Hematopoietic multipotent progenitor cell (in vitro differentiated cells): ENCODE data around the gene C6orf132. TPM values are rescaled to one million over a fixed set of nuclear protein-coding genes. Genes with fewer than 3 reads are reported as not detected.
A peak's percentile ranks its signal among the peaks of the same experiment; 100 is the strongest.
"Not testable (repeated sequence)": the region's sequence is repeated elsewhere in the genome, so short reads cannot be mapped to it uniquely, and the experiment has no call there.

Experiments used
- DNase-seq, 3 donors: peaks; one replicate each; pipeline ENCODE4 v3.0.0-alpha.2; 2011 to 2015; ENCODE audit warnings: low read depth in 2 of 3, low spot score in 2 of 3
- total RNA-seq: library from RNA; depleted of rRNA; stranded (reverse); fragments of >200 nt; gene quantifications from one replicate; pipeline ENCODE4 v1.2.3, GENCODE V29; 2012

C6orf132 gene, protein sequence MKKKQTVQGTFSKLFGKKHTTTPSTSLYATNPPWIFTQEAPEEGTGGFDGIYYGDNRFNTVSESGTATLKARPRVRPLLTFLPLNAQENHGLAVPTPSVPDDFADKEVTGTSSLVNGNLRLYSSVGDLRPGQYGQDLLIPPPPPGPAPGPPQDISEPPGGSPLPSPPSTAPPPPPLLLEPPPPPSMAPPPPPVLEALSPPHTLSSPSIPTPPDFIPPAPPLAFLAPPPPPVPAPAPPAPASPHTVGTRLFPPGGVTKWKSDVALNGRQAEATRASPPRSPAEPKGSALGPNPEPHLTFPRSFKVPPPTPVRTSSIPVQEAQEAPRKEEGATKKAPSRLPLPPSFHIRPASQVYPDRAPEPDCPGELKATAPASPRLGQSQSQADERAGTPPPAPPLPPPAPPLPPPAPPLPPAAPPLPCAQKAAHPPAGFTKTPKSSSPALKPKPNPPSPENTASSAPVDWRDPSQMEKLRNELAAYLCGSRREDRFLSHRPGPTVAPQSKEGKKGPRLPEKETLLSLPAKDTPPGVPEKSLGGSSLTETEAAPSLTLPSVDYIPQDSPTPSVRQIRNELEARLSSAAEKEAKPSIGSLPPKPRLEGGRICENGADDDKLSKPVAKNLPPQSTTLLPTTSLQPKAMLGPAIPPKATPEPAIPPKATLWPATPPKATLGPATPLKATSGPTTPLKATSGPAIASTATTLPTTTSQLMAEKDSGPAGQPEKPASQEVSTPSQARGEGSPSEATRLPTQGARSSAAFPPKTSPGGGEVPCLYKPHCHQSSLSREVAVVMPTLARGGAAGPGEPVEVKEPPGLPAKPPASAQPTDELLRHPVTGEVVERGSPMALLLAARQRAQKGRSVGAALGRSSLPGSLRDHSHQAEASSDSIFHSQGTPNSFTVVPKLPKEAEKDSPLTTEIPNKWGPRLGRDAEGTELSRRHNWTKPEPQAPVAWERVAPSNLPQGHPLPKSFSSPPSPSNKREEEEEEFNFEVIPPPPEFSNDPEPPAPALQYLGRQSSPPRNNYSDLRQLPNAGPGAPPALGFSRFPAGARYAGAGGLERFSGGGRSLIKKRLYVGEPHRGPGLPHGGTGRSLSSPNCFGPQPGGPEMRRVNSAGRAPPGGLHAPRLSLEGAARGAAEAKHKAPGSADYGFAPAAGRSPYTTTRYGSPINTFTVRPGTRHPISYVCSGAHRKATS
- total RNA-seq = under 0.01 TPM

GRCh38 chr6:42142118-42142835 lies at the start of gene C6orf132:
C6orf132 (minus strand) TSS chr6:42142620; CDS start chr6:42142444, 176 bp downstream.
- no peak for DNase-seq

DNA sequence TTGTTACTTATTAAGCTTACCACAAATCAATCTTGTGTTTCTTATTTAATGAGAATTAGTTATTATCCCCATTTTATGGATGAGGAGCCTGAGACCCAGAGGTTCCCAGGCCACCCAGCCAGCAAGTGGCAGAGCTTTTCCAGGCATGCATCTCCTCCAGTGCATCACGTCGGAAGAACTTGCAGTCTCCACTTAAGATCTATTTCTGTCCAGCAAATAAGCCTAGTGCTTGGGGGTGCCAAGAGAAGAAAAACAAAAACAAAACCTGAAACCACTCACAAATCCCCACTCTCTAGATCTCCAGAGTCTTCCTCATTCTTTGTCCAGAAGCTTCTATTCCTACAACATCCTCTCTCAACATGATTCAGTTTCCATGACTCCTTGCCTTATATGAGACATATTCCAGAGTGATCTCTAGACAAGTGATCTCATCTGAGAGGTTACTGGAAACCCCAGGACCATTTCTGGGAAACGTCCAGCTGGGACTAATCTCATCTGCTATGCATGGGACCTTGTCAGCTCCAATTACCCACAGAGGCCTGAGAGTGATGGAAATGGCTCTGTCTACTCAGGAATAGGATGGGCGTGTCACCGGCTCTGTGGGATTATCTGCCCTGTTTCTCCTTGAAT lies 48.2 kb upstream of the C6orf132 start:
- DNase-seq = no peak

DNA sequence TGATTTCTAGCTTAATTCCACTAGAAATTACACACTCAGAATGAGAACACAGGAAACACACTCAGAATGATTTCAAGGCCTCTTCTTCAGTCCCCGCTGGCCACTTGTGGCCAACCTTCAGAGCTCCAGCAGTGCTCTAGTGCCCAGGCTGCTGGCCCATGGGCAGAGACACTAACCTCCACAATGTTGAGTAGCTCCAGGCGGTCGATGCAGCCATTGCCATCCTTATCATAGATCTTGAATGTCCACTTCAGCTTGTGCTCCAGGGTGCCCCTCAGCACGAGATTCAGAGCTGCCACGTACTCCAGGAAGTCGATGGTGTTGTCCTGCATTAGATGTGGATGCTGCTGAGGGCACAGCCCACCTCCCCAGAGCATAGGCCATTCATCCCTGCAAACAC lies 46.0 kb upstream of the C6orf132 start:
- DNase-seq = no peak

GRCh38 chr6:42185597-42185996 lies 43.2 kb upstream of the C6orf132 start:
- no peak for DNase-seq

DNA sequence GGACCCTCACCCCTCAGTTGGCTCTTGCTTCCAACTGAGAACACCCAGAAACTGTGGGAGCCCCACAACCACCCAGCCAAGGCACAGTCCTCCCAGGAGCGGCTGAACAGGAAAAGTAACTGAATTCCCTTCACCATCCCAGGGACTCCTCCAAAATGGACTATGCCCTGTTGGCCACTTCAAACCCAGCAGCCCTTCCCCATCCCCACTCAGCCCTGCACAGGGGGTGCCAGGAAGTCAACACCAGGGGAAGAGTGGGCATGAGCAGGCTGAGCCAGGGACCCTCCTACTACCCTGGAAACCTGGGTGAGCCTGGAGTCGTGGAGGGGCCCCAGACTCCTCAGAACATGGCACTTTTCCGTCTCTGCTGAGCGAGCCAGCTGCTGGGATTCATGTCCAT lies 42.1 kb upstream of the C6orf132 start:
- DNase-seq = no peak

DNA sequence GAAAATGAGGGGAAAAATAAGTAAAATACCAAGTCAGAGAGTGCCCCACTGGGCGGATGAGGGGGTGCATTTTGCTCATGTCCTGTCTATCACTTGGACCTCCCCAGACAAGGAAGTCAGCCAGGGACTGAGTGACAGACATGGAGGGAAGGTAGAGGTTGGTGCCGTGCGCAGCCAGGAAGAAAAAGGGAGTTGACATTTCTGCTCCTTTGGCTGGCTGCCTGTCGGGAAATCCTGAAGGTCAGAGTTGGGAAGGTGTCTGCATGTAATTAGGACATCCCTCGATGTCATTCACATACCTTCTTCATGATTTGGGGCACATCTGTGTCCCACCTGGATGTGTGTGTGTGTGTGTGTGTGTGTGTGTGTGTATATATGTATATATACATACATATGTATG lies 39.7 kb upstream of the C6orf132 start:
- DNase-seq = no peak

DNA sequence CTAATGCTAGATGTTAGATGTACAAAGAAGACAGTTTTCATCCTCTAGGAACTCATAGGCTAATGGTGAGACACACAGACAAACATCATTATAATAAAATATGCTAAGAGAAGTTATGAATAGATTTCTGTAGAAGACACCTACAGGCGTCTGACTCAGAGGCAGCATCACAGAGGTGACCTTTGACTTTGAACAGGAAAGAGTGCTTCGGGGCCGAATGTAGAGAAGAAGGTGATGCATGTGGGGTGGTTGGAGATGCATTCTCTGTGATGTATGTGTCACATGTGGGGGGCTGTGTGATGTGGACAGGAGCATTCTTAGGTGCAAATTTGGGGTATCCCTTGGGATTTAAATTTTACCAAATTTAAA lies 37.5 kb upstream of the C6orf132 start:
- DNase-seq = no peak

DNA sequence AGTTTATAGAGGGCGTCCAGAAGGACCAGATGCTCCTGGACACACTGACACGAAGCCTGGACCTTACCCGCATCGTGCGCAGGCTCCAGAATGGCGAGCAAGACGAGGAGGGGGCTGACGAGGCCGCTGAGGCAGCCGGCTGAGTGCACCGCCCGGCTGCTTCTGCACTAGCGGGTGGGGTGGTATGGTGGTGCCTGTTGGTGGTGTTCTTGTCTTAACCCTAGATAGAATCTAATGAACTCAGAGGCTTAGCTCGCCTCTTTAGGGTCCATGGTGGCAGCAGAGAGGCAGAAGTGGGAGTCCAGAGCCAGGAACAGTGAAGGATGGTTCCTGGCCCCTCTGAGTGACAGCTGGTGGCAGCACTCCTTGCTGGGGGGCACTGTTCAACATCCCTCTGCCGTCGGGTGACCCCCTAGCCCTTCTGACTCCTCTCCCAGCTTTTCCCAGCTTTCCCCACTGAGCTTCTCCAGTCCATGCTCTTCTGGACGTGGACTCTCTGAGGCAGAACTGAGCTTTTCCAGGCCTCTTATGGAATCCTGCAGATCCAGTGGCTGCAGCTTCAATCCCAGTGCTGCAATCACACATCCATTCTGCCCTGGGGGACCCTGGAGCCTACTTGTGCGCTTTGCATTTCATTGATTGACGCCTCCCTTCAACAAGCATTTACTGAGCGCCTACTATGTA lies 37.0 kb upstream of the C6orf132 start:
- DNase-seq = no peak

DNA sequence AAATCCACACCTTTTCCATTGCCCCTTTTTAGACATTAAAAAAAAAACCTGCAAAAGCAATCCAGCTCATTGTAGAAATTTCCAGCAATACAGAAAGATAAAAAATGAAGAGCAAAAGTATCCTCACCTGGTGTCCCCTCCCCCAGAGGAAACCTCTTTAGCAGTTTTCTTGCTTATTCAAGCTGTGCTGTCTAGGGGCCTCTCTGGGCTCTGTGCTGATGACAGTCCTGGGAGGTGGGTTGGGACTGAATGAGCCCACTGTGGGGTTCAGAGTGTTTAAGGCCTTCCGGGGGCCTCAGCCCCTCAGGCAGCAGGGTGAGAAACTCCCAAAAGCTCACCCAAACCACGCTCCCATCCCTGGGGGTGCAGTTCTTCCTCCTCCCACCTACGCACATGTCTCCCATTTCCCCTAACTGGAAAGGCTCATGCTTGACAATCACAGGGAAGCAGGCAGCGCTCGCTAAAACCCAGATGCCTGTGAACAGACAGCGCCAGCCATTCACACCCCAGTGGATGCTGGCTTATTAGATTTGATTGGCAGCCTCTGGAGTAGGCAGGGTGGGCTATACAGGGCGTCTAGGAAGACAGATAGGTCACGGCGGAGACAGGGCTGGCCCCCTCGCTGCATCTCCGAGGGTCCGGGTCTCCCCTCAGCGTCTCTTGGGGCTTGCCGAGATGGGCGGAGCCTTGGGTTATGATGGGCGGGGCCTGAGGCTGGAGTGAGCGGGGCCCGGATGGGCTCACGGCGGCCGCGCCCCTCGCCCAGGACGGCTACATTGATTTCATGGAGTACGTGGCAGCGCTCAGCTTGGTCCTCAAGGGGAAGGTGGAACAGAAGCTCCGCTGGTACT lies 35.3 kb upstream of the C6orf132 start:
- peak in 2 of 3 donors; percentile 17 to 38 for DNase-seq

- no peak for DNase-seq
These were observed 34.6 kb upstream of the C6orf132 start for GRCh38 chr6:42176981-42177380.

DNA sequence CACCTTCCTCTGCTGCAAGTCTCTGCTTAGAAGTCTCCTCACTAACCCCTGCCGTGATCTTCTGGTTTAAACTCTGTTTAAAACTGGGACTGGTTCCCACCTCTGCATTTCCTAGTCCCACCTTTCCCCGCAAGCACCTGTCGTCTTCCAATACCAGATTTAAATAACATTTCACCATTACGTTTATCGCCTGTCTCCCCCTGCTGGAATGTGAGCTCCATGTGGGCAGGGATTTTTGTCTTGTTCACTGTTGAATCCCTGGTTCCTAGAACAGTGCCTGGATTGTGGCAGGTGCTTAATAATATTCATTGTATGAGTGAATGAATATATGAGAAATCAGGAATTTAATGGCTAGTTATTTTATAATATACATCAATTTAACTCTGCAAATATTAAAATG lies 33.4 kb upstream of the C6orf132 start:
- no peak for DNase-seq

DNA sequence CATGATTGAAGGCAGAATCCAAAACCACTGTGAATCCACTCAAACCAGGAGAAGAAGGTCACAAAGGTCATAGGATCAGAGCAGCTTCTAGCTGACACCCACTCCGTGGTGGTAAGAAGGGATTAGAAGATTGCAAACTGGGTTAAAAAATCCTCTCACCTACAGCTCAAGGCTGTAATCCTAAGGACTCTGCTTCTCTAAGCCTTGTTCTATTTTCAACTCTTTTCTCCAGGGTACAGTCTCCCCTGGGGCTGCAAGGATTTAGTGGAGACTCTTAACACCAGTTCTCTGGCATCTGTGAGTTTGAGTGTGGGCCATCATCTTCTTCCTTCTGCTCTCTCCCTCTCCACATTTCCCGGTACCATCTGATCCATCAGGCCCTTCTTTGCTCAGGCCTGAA lies 30.7 kb upstream of the C6orf132 start, which contains the start of gene GUCA1A:
GUCA1A (plus strand) TSS at position 264 of the 400 bp plus-strand sequence. CDS start 250 bp downstream, outside the sequence.
- DNase-seq = no peak

DNA sequence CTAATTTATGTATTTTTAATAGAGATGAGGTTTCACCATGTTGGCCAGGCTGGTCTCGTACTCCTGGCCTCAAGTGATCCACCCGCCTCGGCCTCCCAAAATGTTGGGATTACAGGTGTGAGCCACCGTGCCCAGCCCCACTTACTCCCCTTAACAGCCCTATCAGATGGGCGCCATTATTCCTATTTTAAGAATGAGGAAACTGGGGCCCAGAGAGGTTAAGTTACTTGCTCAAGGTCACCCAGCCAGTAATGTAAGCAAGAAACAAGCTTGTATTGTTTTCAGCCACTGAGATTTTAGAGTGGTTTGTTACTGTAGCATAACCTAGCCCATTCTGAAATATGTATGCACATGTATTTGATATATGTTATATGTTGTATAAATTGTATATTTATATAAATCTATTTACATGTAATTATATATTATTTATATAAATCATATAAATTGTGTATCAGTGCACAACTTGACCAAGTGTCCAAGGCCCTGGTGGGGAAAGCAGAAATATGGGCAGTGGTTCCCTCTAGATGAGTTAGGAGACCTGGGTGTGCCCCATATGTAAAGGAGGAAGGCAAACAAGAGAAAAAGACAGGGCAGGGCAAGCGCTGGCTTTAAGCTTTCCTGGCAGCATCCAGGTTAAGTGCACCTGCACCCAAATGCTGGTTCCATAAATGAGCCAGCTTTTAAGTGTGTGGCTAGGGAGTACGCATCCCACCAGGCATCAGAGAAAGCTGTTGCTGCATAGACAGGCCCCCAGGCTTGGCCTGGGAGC lies 29.6 kb upstream of the C6orf132 start:
- DNase-seq = no peak

DNA sequence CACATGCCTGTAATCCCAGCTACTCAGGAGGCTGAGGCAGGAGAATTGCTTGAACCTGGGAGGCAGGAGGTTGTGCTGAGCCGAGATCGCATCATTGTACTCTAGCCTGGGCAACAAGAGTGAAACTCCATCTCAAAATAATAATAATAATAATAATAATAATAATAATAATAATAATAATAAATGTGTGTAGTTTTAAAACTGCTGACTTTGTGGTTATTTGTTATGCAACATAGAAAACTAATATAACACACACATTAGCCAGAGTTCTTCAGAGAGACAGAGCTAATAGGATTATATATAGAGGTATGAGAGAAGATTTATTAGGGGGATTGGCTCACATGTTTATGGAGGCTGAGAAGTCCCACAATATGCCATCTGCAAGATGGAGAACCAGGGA lies 27.4 kb upstream of the C6orf132 start:
- DNase-seq = not testable (repeated sequence)

DNA sequence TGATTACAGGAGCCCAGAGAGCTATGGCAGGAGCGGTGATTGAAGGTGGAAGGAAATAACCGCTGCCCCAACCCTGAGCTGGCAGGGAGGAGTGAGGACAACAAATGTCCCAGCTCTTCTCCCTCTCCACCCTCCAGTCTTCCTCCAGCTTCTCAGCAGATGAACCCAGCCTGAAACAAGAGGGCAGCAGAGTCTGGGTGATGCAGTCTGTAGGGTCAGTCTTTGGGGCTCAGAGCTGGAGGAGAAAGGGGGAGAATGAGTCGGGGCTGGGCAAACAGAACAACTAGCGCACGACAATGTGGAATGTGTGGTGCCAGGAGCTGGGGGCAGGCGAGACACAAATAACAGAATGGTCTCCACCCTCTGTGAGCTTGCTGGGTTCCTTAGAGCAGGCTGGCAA lies 26.2 kb upstream of the C6orf132 start:
- no peak for DNase-seq

- peak; percentile 61 to 87 (median 63) for DNase-seq
These were observed 24.2 kb upstream of the C6orf132 start for GRCh38 chr6:42166444-42167141.

- DNase-seq = no peak
These were observed 22.6 kb upstream of the C6orf132 start for GRCh38 chr6:42165016-42165415.
